ENCODE measurements around the gene TRPM3. TPM values are rescaled to one million over a fixed set of nuclear protein-coding genes. Genes with fewer than 3 reads are reported as not detected.

Gene TRPM3
- total and polyA plus RNA-seq, 2 of the 8 experiments (the other 6 are each of a cell fraction or from before 2014, with no cell fraction given): 2.4 to 10.9 TPM

- TF ChIP-seq CHD7 (IDR thresholded peaks at IDR 0.05; ENCODE audit: insufficient replicate concordance, low read length): no peak
Observed at GRCh38 chr9:70921136-70921535, 200.3 kb downstream of the TRPM3 start (continued).

Measured in H1 (cell line).